Measurements from ENCODE around the gene DERA.

DERA gene

DNA sequence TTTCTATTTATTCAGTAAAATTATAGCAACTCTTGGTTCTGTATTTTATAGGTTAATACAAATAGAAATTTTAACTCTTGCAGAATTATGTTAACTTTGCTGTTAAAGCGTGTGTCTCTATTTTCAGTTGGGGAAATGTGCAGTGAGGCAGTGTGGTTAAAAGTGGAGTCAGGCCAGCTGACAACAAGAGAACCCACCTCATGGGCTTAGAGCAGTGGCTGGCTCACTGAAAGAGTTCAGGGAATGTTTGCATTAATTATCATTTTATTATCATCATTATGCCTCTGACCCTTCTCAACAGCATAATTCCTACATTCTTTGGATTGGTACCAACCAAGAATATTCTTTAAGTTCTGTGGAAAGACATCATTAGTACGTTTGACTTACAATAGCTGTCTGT, 163.8 kb downstream of the DERA start:
- no peak for DNase-seq (ENCODE audit: low read depth, low spot score)

- no peak for DNase-seq (ENCODE audit: low read depth, low spot score)
Observed at GRCh38 chr12:16075887-16076286, 164.8 kb downstream of the DERA start.

DNA sequence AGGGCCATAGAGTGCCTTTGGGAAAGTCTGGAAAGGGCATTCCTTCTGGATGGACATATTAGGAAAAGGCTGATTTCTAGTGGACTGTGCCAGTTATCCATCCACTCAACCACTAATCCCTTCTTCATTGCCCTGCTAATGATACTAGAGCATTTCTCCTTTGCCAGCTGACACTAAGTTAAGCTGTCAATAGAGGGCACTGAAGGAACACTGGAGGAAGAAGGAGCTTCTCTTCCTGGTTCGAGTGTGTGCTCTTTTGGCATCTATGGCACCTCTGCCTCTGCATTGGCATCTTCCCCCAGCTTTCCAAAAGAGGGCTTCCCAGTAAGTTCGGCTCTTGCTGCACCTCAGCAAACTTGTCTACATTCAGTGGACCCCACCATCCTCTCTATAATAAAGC, 165.4 kb downstream of the DERA start:
- no peak for DNase-seq (ENCODE audit: low read depth, low spot score)

DNA sequence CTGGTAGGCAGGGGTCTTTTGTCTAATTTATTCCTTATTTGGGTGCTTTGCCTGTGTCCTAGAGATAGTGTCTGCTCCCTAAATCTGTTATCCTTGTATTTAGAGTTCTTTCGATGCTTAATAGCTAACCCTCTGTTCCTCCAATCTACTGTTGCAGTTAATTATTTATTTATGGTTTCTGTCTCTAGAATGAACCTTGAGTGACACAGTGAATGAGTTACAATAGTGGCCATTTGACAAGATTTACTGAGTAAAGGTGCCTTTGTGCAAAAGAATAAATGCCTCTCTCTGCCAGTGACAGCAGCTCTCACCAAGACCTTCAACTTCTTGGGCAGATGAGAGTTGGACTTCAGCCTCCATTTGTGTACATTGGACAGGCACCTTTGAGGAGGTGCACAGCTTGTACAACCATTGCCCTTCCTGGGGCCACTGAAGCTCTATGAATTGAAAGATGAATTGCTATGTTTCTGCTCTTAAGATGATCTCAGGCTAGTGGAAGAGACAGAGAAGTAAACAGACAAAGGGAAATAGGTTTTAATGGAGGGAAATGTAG, 165.9 kb downstream of the DERA start:
- DNase-seq (ENCODE audit: low read depth, low spot score) = no peak

DNA sequence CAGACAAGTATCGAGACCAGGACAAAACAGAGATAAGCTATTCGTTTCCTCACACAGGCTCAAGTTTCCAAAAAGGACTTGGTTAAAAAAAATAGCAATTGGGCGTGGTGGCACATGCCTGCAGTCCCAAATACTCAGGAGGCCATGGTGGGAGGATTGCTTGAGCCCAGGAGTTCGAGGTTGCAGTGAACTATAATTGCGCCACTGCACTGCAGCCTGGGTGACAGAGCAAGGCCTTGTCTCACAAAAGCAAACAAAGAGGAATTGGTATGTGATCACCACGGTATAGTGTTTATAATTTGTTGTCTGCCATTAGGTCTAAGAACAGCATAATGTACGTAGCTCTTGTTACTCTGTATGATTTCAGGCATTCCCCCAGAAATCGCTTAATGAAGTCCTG, 175.3 kb downstream of the DERA start:
- DNase-seq (ENCODE audit: low read depth, low spot score) = no peak

GRCh38 chr12:16086942-16087341, 175.8 kb downstream of the DERA start:
- no peak for DNase-seq (ENCODE audit: low read depth, low spot score)
